H1 (cell line): ENCODE data around the gene SF3B2. TPM values are rescaled to one million over a fixed set of nuclear protein-coding genes. Genes with fewer than 3 reads are reported as not detected.

Experiments used
- CTCF ChIA-PET: fragments of 300-600 bp; sonication (Branson Sonifier 250); formaldehyde crosslinking; loops from one replicate; lab custom pipeline; 2021; ENCODE audit not compliant: partially characterized antibody; lab: Charles Lee
- POLR2A ChIA-PET: fragments of 300-600 bp; sonication (Branson Sonifier 250); formaldehyde crosslinking; loops from one replicate; lab custom pipeline; 2021; ENCODE audit warnings: inconsistent platforms; ENCODE audit not compliant: partially characterized antibody; lab: Charles Lee
- DNase-seq, 2 experiments: peaks; one replicate each; pipeline versions ENCODE4 v3.0.0 to v3.0.0-alpha.2; 2010 to 2022; ENCODE audit warnings: low spot score in 2 of 2, low read depth in 1 of 2, mixed read lengths in 1 of 2
- FAIRE-seq: peaks from 2 replicates; lab custom pipeline; 2011; peaks lifted over from hg19 to GRCh38; lab: Jason Lieb, UNC
- H2AFZ ChIP-seq: 2 replicates; pipeline ENCODE4 v1.8.1; 2012; ENCODE audit warnings: low read length, inconsistent platforms
- H2AK5ac ChIP-seq: 2 replicates; pipeline ENCODE4 v1.6.1; 2013; ENCODE audit warnings: low read depth, low read length
- H2BK120ac ChIP-seq: replicated peaks from 2 replicates; pipeline ENCODE3; 2013; ENCODE audit warnings: low read depth, low read length, inconsistent platforms
- H2BK12ac ChIP-seq: 2 replicates; pipeline ENCODE4 v1.6.1; 2013; ENCODE audit warnings: low read depth, low read length
- H2BK15ac ChIP-seq: 2 replicates; pipeline ENCODE4 v1.6.1; 2013; ENCODE audit warnings: low read length
- H2BK20ac ChIP-seq: 2 replicates; pipeline ENCODE4 v1.6.1; 2013; ENCODE audit warnings: low read length
- H2BK5ac ChIP-seq: 2 replicates; pipeline ENCODE4 v1.6.1; 2013; ENCODE audit warnings: low read depth, low read length
- H3K14ac ChIP-seq: 2 replicates; pipeline ENCODE4 v1.6.1; 2013; ENCODE audit warnings: inconsistent platforms; ENCODE audit not compliant: insufficient read length
- H3K18ac ChIP-seq: 2 replicates; pipeline ENCODE4 v1.6.1; 2013; ENCODE audit warnings: low read length; ENCODE audit errors: extremely low read depth
- H3K23ac ChIP-seq: 2 replicates; pipeline ENCODE4 v1.6.1; 2013; ENCODE audit warnings: inconsistent platforms; ENCODE audit not compliant: insufficient read length
- H3K23me2 ChIP-seq: 2 replicates; pipeline ENCODE4 v1.6.1; 2013; ENCODE audit warnings: low read depth, low read length
- H3K27ac ChIP-seq: 2 replicates; pipeline ENCODE4 v1.6.1; 2011; ENCODE audit warnings: low read depth, low read length, inconsistent platforms
- H3K27me3 ChIP-seq, 4 experiments: replicated peaks in 1 of 4; 1 replicate in 1 of 4; 2 replicates in 3 of 4; pipeline versions ENCODE4 v1.6.1 to v1.8.1; 2011 to 2013; ENCODE audit warnings: low read length in 3 of 4, mild to moderate bottlenecking in 3 of 4, inconsistent platforms in 2 of 4, mixed read lengths in 2 of 4, moderate library complexity in 1 of 4; ENCODE audit not compliant: control insufficient read depth in 3 of 4, insufficient read depth in 3 of 4; ENCODE audit errors: extremely low read depth in 1 of 4
- H3K36me3 ChIP-seq, 4 experiments: 2 replicates each; pipeline versions ENCODE4 v1.6.1 to v1.8.1; 2011 to 2013; ENCODE audit warnings: mild to moderate bottlenecking in 4 of 4, low read length in 3 of 4, moderate library complexity in 2 of 4, control low read depth in 1 of 4, inconsistent platforms in 1 of 4; ENCODE audit not compliant: insufficient read depth in 4 of 4, control insufficient read depth in 2 of 4
- H3K4ac ChIP-seq: replicated peaks from 2 replicates; pipeline ENCODE3; 2013; ENCODE audit warnings: low read length, low read depth, mixed read lengths, inconsistent platforms; ENCODE audit not compliant: insufficient read length
- H3K4me1 ChIP-seq, 4 experiments: replicated peaks in 1 of 4; 1 replicate in 1 of 4; 2 replicates in 3 of 4; pipeline versions ENCODE4 v1.6.1 to v1.8.1; 2011 to 2013; ENCODE audit warnings: low read length in 3 of 4, inconsistent platforms in 2 of 4, mixed read lengths in 1 of 4; ENCODE audit not compliant: insufficient read depth in 4 of 4, control insufficient read depth in 3 of 4
- H3K4me2 ChIP-seq, 2 experiments: 2 replicates each; pipeline versions ENCODE4 v1.6.1 to v1.8.1; 2011 to 2013; ENCODE audit warnings: low read depth in 2 of 2, low read length in 2 of 2, control low read depth in 1 of 2, inconsistent platforms in 1 of 2, mild to moderate bottlenecking in 1 of 2; ENCODE audit not compliant: insufficient read depth in 1 of 2
- H3K4me3 ChIP-seq, 4 experiments: fragments of 200-600, 300-600 bp in 1 of 4; sonication (generic), shearing (Covaris generic), sonication (Bioruptor Twin) in 1 of 4; 2 replicates each; pipeline versions ENCODE4 v1.5.1 to v1.8.1; 2011 to 2016; ENCODE audit warnings: low read length in 4 of 4, low read depth in 3 of 4, control low read depth in 2 of 4, inconsistent platforms in 2 of 4, mild to moderate bottlenecking in 2 of 4, mixed read lengths in 1 of 4, moderate library complexity in 1 of 4; ENCODE audit not compliant: insufficient read depth in 2 of 4; ENCODE audit errors: extremely low read depth in 1 of 4
- H3K56ac ChIP-seq: replicated peaks from 2 replicates; pipeline ENCODE3; 2013; ENCODE audit warnings: low read depth, mild to moderate bottlenecking, mixed read lengths, low read length, inconsistent platforms; ENCODE audit not compliant: insufficient read length
- H3K79me1 ChIP-seq: 2 replicates; pipeline ENCODE4 v1.6.1; 2013; ENCODE audit warnings: low read depth, low read length, control low read depth
- H3K79me2 ChIP-seq, 2 experiments: 2 replicates each; pipeline versions ENCODE4 v1.6.1 to v1.8.1; 2012 to 2013; ENCODE audit warnings: low read length in 2 of 2, mild to moderate bottlenecking in 2 of 2, inconsistent platforms in 1 of 2; ENCODE audit not compliant: insufficient read depth in 2 of 2, control insufficient read depth in 1 of 2
- H3K9ac ChIP-seq, 4 experiments: replicated peaks in 1 of 4; 1 replicate in 1 of 4; 2 replicates in 3 of 4; pipeline versions ENCODE4 v1.6.1 to v1.8.1; 2011 to 2013; ENCODE audit warnings: low read depth in 3 of 4, low read length in 3 of 4, control low read depth in 2 of 4, mild to moderate bottlenecking in 2 of 4, moderate library complexity in 2 of 4, inconsistent platforms in 1 of 4; ENCODE audit errors: extremely low read depth in 1 of 4
- H3K9me3 ChIP-seq, 2 experiments: 2 replicates each; pipeline versions ENCODE4 v1.6.1 to v1.8.1; 2012 to 2013; ENCODE audit warnings: mild to moderate bottlenecking in 2 of 2, moderate library complexity in 2 of 2, control low read depth in 1 of 2, inconsistent platforms in 1 of 2, low read depth in 1 of 2, low read length in 1 of 2, mixed read lengths in 1 of 2; ENCODE audit not compliant: insufficient read depth in 2 of 2
- H4K20me1 ChIP-seq, 2 experiments: replicated peaks in 1 of 2; 2 replicates each; pipeline versions ENCODE3 to v1.8.1; 2011 to 2013; ENCODE audit warnings: inconsistent platforms in 2 of 2, low read length in 2 of 2, mild to moderate bottlenecking in 1 of 2; ENCODE audit not compliant: insufficient read depth in 2 of 2, control insufficient read depth in 1 of 2
- H4K5ac ChIP-seq: 2 replicates; pipeline ENCODE4 v1.6.1; 2013; ENCODE audit warnings: low read length, low read depth, mixed read lengths, inconsistent platforms; ENCODE audit not compliant: insufficient read length
- H4K8ac ChIP-seq: 2 replicates; pipeline ENCODE4 v1.8.0; 2013; ENCODE audit warnings: mild to moderate bottlenecking, moderate library complexity, low read length, inconsistent platforms; ENCODE audit not compliant: insufficient read depth; ENCODE audit errors: extremely low read depth
- H4K91ac ChIP-seq: replicated peaks from 2 replicates; pipeline ENCODE3; 2013; ENCODE audit warnings: low read length, mixed read lengths, inconsistent platforms; ENCODE audit not compliant: insufficient read length
- EZH2 ChIP-seq: fragments of 200-600 bp; sonication (generic); IDR thresholded peaks from 2 replicates; pipeline ENCODE4 v1.7.1; 2012; ENCODE audit warnings: low read depth, mild to moderate bottlenecking, moderate library complexity, low read length, inconsistent platforms; ENCODE audit not compliant: severe bottlenecking
- KDM4A ChIP-seq: IDR thresholded peaks from one replicate; pipeline ENCODE4 v1.7.1; 2012; ENCODE audit warnings: low read depth, mild to moderate bottlenecking, moderate library complexity, low read length, inconsistent platforms; ENCODE audit not compliant: severe bottlenecking
- PHF8 ChIP-seq: fragments of 200-600 bp; sonication (generic); conservative IDR thresholded peaks from 2 replicates; pipeline ENCODE4 v1.7.1; 2012; ENCODE audit warnings: low read depth, mild to moderate bottlenecking, inconsistent platforms, low read length, moderate library complexity
- RNF2 ChIP-seq: fragments of 200-900, 300-1000 bp; sonication (generic); IDR thresholded peaks from 2 replicates; pipeline ENCODE4 v1.7.1; 2016; ENCODE audit warnings: borderline replicate concordance, low read depth, mild to moderate bottlenecking, antibody characterized with exemption, low read length; ENCODE audit not compliant: poor library complexity, severe bottlenecking; ENCODE audit errors: missing control alignments
- WGBS, 2 experiments: shearing (Covaris generic) in 1 of 2; methylation state at CpG; one replicate each; pipeline versions ENCODE4 v1.1.6 to v1.1.7; 2013 to 2015; ENCODE audit warnings: low lambda C conversion rate in 2 of 2, mixed read lengths in 2 of 2, inconsistent platforms in 1 of 2, low coverage in 1 of 2, missing lambda C conversion rate in 1 of 2; ENCODE audit not compliant: insufficient replicate concordance in 2 of 2, insufficient coverage in 1 of 2, insufficient read length in 1 of 2; ENCODE audit errors: extremely low coverage in 1 of 2, missing lambda C conversion rate in 1 of 2; 5-methylcytosine and 5-hydroxymethylcytosine counted together
- polyA plus RNA-seq, 7 experiments: library from polyadenylated mRNA; depleted of rRNA in 3 of 7; stranded (reverse) in 5 of 7; unstranded in 2 of 7; fragments of >200 nt in 5 of 7; fragments of 200-250 nt in 2 of 7; gene quantifications; 1 replicate in 5 of 7; 2 replicates in 1 of 7; 4 replicates in 1 of 7; pipeline versions ENCODE4 v1.2.1 to v1.2.3, GENCODE V29; 2011 to 2013; ENCODE audit warnings: missing spikeins in 2 of 7, mixed read lengths in 2 of 7
- total RNA-seq: library from RNA; stranded (reverse); fragmentation: NEBNext Ultra II Directional; extraction: Animal tissue kit (Norgen Biotek cat#: 25700); gene quantifications from 2 replicates; pipeline ENCODE4 v1.2.1, GENCODE V29; 2021

The SF3B2 gene
- total and polyA plus RNA-seq, 2 of the 8 experiments (the other 6 are each of a cell fraction or from before 2014, with no cell fraction given), result 182 to 237 TPM

DNA sequence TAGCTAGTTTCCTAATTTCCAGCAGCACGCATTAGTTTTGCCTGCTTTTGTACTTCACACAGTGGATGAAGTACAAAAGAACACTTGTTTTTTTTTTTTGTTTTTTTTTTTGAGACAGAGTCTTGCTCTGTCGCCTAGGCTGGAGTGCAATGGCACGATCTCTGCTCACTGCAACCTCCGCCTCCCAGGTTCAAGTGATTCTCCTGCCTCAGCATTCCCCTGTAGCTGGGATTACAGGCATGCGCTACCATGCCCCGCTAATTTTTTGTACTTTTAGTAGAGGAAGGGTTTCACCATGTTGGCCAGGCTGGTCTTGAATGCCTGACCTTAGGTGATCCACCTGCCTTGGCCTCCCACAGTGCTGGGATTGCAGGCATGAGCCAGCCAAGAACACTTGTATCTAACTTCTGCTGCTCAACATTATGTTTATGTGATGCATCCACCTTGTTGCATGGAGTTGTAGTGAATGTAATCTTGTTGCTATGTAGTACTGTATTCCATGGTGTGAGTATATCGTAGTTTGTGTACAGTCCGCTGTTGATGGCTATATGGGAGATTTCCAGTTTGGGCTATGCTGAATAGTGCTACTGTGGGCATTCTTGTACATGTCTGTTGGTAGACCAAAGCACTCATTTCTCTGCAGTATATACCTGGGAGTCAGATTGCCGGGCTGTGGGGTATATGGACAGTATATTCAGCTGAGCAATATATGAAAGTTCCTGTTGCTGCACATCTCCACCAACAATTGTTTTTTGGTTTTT lies 35.2 kb downstream of the SF3B2 start:
- H2AK5ac ChIP-seq, result no peak overlapping the region
- no peak overlapping the region for H3K56ac ChIP-seq
- no peak overlapping the region for H2BK5ac ChIP-seq
- H3K27ac ChIP-seq, result no peak overlapping the region
- DNase-seq (no peak), FAIRE-seq (no peak)
- TF ChIP-seq PHF8, result no peak
- no peak for TF ChIP-seq EZH2
- no peak for TF ChIP-seq RNF2
- no peak for TF ChIP-seq KDM4A
- no peak overlapping the region for H3K23ac ChIP-seq
- no peak overlapping the region for H4K91ac ChIP-seq
- no peak overlapping the region for H3K9ac ChIP-seq
- no peak overlapping the region for H3K4ac ChIP-seq
- no peak overlapping the region for H4K5ac ChIP-seq
- H3K36me3 ChIP-seq, result no peaks in the 10 kb centered on the region
- no peak overlapping the region for H2AFZ ChIP-seq
- no peak overlapping the region for H3K14ac ChIP-seq
- no peak overlapping the region for H2BK12ac ChIP-seq
- peaks cover 0 to 3% (median under 1%) of the 10 kb centered on the region in 4 experiments; a peak in 1 of 7 replicates for H3K4me1 ChIP-seq
- peaks cover 3% of the 10 kb centered on the region for H3K79me1 ChIP-seq
- no peak overlapping the region for H3K18ac ChIP-seq
- no peak overlapping the region for H2BK20ac ChIP-seq
- H4K8ac ChIP-seq, result no peak overlapping the region
- H3K4me2 ChIP-seq, result no peak overlapping the region
- no peaks in the 10 kb centered on the region; a peak in 1 of 4 replicates for H3K79me2 ChIP-seq
- H3K9me3 ChIP-seq, result no peaks in the 10 kb centered on the region
- H3K27me3 ChIP-seq, result no peaks in the 10 kb centered on the region
- 93% methylated on average over 7 of the region's 9 CpGs; no CpG with 5 or more reads in 1 of the 2 experiments for WGBS, 2 experiments
- no peak overlapping the region for H3K4me3 ChIP-seq
- ChIA-PET CTCF (interaction anchor here (0.6 to 2.8 kb wide), 2 partner anchors 32 to 46 kb away, joined by 4 to 9 read pairs; no protein-coding TSS in a partner anchor), POLR2A (interaction anchor here (0.8 to 1.0 kb wide), 2 partner anchors 11 to 18 kb away, joined by 3 read pairs; no protein-coding TSS in a partner anchor)
- no peak overlapping the region for H2BK15ac ChIP-seq
- no peaks in the 10 kb centered on the region for H4K20me1 ChIP-seq
- no peak overlapping the region for H2BK120ac ChIP-seq
- H3K23me2 ChIP-seq, result no peaks in the 10 kb centered on the region; the same call in 1 of the 2 replicates
